AG04449 (cell line): Measurements from ENCODE around the gene NSUN6.
"Not testable (repeated sequence)": the region's sequence is repeated elsewhere in the genome, so short reads cannot be mapped to it uniquely, and the experiment has no call there.

Experiments
- CTCF ChIA-PET: fragments of 350-600 bp; formaldehyde crosslinking; extraction: SDS; loops from one replicate; lab custom pipeline; 2021; ENCODE audit warnings: antibody characterized with exemption; lab: Yijun Ruan, JAX
- POLR2A ChIA-PET: fragments of 400-600, 350-600 bp; formaldehyde crosslinking; extraction: SDS; loops from one replicate; lab custom pipeline; 2020; ENCODE audit warnings: antibody characterized with exemption, inconsistent platforms; lab: Yijun Ruan, JAX
- DNase-seq: peaks from one replicate; pipeline ENCODE4 v3.0.0-alpha.2; 2010; ENCODE audit warnings: low read depth, low spot score
- H3K4me3 ChIP-seq: 2 replicates; pipeline ENCODE4 v1.5.1; 2011; ENCODE audit warnings: low read depth, mild to moderate bottlenecking, control low read depth, low read length
- CTCF ChIP-seq: IDR thresholded peaks from one replicate; pipeline ENCODE4 v1.5.1; 2011; ENCODE audit warnings: mild to moderate bottlenecking, moderate library complexity, low read length, control low read depth, inconsistent platforms; ENCODE audit not compliant: insufficient read depth; ENCODE audit errors: missing control alignments

The NSUN6 gene

GRCh38 chr10:18594574-18595156, 56.7 kb downstream of the NSUN6 start:
- no peak for TF ChIP-seq CTCF
- POLR2A ChIA-PET = no interaction called here
- H3K4me3 ChIP-seq = no peak overlapping the region
- CTCF ChIA-PET = no interaction called here
- no peak for DNase-seq

- H3K4me3 ChIP-seq, DNase-seq, CTCF ChIA-PET, POLR2A ChIA-PET: not testable (repeated sequence)
Observed at GRCh38 chr10:18591141-18591540, 60.2 kb downstream of the NSUN6 start.

GRCh38 chr10:18586637-18587036, 64.8 kb downstream of the NSUN6 start:
- H3K4me3 ChIP-seq, DNase-seq, CTCF ChIA-PET, POLR2A ChIA-PET: not testable (repeated sequence)

- no peak for DNase-seq
- ChIA-PET POLR2A (no interaction called here), CTCF (no interaction called here)
- TF ChIP-seq CTCF = no peak
- no peak overlapping the region for H3K4me3 ChIP-seq
Observed at GRCh38 chr10:18583575-18584270, 67.7 kb downstream of the NSUN6 start.

- ChIA-PET POLR2A (no interaction called here), CTCF (no interaction called here)
- no peak for TF ChIP-seq CTCF
- DNase-seq = no peak
- no peak overlapping the region for H3K4me3 ChIP-seq
Observed at GRCh38 chr10:18582803-18583202, 68.6 kb downstream of the NSUN6 start.

GRCh38 chr10:18577823-18578685, 73.3 kb downstream of the NSUN6 start:
- POLR2A ChIA-PET = interaction anchor here (0.6 kb wide), 1 partner anchor 813 kb away, joined by 3 read pairs; no protein-coding TSS in a partner anchor
- DNase-seq = no peak

More at GRCh38 chr10:18577823-18578685, 73.3 kb downstream of the NSUN6 start:
- CTCF ChIA-PET = no interaction called here
- no peak for TF ChIP-seq CTCF
- no peak overlapping the region for H3K4me3 ChIP-seq
